WTC11 (cell line): ENCODE data around the gene CCM2L. TPM values are rescaled to one million over a fixed set of nuclear protein-coding genes. Genes with fewer than 3 reads are reported as not detected.

ENCODE experiments used
- CBFB ChIP-seq: sonication (generic); formaldehyde crosslinking; IDR thresholded peaks from 2 replicates; pipeline ENCODE4 v1.8.1; 2022; ENCODE audit warnings: mild to moderate bottlenecking, low read depth, missing genetic modification reagents
- CREB1 ChIP-seq: sonication (generic); formaldehyde crosslinking; IDR thresholded peaks from 2 replicates; pipeline ENCODE4 v1.8.0; 2023; ENCODE audit warnings: mild to moderate bottlenecking, missing genetic modification reagents
- FOXJ3 ChIP-seq: sonication (generic); formaldehyde crosslinking; IDR thresholded peaks from 2 replicates; pipeline ENCODE4 v1.9.0; 2021; ENCODE audit warnings: missing genetic modification reagents, mild to moderate bottlenecking, borderline replicate concordance
- FOXK1 ChIP-seq: sonication (generic); formaldehyde crosslinking; IDR thresholded peaks from 2 replicates; pipeline ENCODE4 v1.8.0; 2022; ENCODE audit warnings: mild to moderate bottlenecking, moderate library complexity, missing genetic modification reagents
- MXD4 ChIP-seq: fragments of 250-450 bp; sonication (Bioruptor Pico); IDR thresholded peaks from 2 replicates; pipeline ENCODE4 v1.8.0; 2021; ENCODE audit warnings: mild to moderate bottlenecking, moderate library complexity, borderline replicate concordance
- MYBL2 ChIP-seq: sonication (generic); formaldehyde crosslinking; IDR thresholded peaks from 2 replicates; pipeline ENCODE4 v1.8.1; 2023; ENCODE audit warnings: mild to moderate bottlenecking, moderate library complexity, missing genetic modification reagents
- NFATC4 ChIP-seq: fragments of 250-450 bp; sonication (Bioruptor Pico); IDR thresholded peaks from 2 replicates; pipeline ENCODE4 v1.9.0; 2021; ENCODE audit warnings: mild to moderate bottlenecking
- NFYB ChIP-seq: sonication (generic); formaldehyde crosslinking; conservative IDR thresholded peaks from 2 replicates; pipeline ENCODE4 v1.8.0; 2022; ENCODE audit warnings: low read depth, missing genetic modification reagents
- PRRX2 ChIP-seq: fragments of 250-450 bp; sonication (Bioruptor Pico); IDR thresholded peaks from 2 replicates; pipeline ENCODE4 v1.8.0; 2021; ENCODE audit warnings: mild to moderate bottlenecking
- RELA ChIP-seq: sonication (generic); formaldehyde crosslinking; IDR thresholded peaks from 2 replicates; pipeline ENCODE4 v1.8.1; 2022; ENCODE audit warnings: missing genetic modification reagents, mild to moderate bottlenecking, borderline replicate concordance
- SMAD4 ChIP-seq: sonication (generic); formaldehyde crosslinking; IDR thresholded peaks from 2 replicates; pipeline ENCODE4 v1.8.0; 2022; ENCODE audit warnings: mild to moderate bottlenecking, missing genetic modification reagents
- SOX15 ChIP-seq: fragments of 250-450 bp; sonication (Bioruptor Pico); IDR thresholded peaks from 2 replicates; pipeline ENCODE4 v1.9.0; 2021; ENCODE audit warnings: mild to moderate bottlenecking
- SP1 ChIP-seq: sonication (generic); formaldehyde crosslinking; conservative IDR thresholded peaks from 2 replicates; pipeline ENCODE4 v1.8.1; 2022; ENCODE audit warnings: missing genetic modification reagents
- TCF7 ChIP-seq: sonication (generic); formaldehyde crosslinking; IDR thresholded peaks from 2 replicates; pipeline ENCODE4 v1.8.0; 2022; ENCODE audit warnings: mild to moderate bottlenecking, low read depth, missing genetic modification reagents, moderate library complexity
- ZNF121 ChIP-seq: sonication (generic); formaldehyde crosslinking; IDR thresholded peaks from 2 replicates; pipeline ENCODE4 v1.8.0; 2023; ENCODE audit warnings: missing genetic modification reagents
- ZNF138 ChIP-seq: sonication (generic); formaldehyde crosslinking; conservative IDR thresholded peaks from 2 replicates; pipeline ENCODE4 v1.8.1; 2022; ENCODE audit warnings: mild to moderate bottlenecking, moderate library complexity, missing genetic modification reagents
- ZNF219 ChIP-seq: sonication (generic); formaldehyde crosslinking; IDR thresholded peaks from 2 replicates; pipeline ENCODE4 v1.8.0; 2023; ENCODE audit warnings: missing genetic modification reagents, mild to moderate bottlenecking, borderline replicate concordance
- ZNF396 ChIP-seq: fragments of 250-450 bp; sonication (Bioruptor Pico); IDR thresholded peaks from 2 replicates; pipeline ENCODE4 v1.8.0; 2021; ENCODE audit warnings: mild to moderate bottlenecking, moderate library complexity, borderline replicate concordance
- ZNF423 ChIP-seq: fragments of 250-450 bp; sonication (Bioruptor Pico); IDR thresholded peaks from 2 replicates; pipeline ENCODE4 v2.1.2; 2022; ENCODE audit warnings: mild to moderate bottlenecking, moderate library complexity
- total RNA-seq: library from RNA; stranded (reverse); gene quantifications from 3 replicates; pipeline ENCODE4 v1.2.3, GENCODE V29; 2021
- TF ChIP-seq, protein P1 (sequence below): fragments of 250-450 bp; sonication (Bioruptor Pico); conservative IDR thresholded peaks from 2 replicates; pipeline ENCODE4 v1.9.0; 2021; ENCODE audit warnings: mild to moderate bottlenecking
- TF ChIP-seq, protein P2 (sequence below): sonication (generic); formaldehyde crosslinking; IDR thresholded peaks from 2 replicates; pipeline ENCODE4 v1.8.1; 2022; ENCODE audit warnings: low read depth, mild to moderate bottlenecking, moderate library complexity, missing genetic modification reagents, borderline replicate concordance
- TF ChIP-seq, protein P3 (sequence below): sonication (generic); formaldehyde crosslinking; IDR thresholded peaks from 2 replicates; pipeline ENCODE4 v1.8.1; 2022; ENCODE audit warnings: low read depth, missing genetic modification reagents, borderline replicate concordance
- TF ChIP-seq, protein P4 (sequence below): sonication (generic); formaldehyde crosslinking; IDR thresholded peaks from 2 replicates; pipeline ENCODE4 v1.8.0; 2022; ENCODE audit warnings: missing genetic modification reagents
- TF ChIP-seq, protein P5 (sequence below): sonication (generic); formaldehyde crosslinking; IDR thresholded peaks from 2 replicates; pipeline ENCODE4 v1.8.1; 2023; ENCODE audit warnings: mild to moderate bottlenecking, missing genetic modification reagents, borderline replicate concordance
- TF ChIP-seq, protein P6 (sequence below): sonication (generic); formaldehyde crosslinking; IDR thresholded peaks from 2 replicates; pipeline ENCODE4 v1.8.0; 2022; ENCODE audit warnings: mild to moderate bottlenecking, missing genetic modification reagents

Gene CCM2L
- total RNA-seq, 1 experiment from 2014 or later = 7.8 TPM

DNA sequence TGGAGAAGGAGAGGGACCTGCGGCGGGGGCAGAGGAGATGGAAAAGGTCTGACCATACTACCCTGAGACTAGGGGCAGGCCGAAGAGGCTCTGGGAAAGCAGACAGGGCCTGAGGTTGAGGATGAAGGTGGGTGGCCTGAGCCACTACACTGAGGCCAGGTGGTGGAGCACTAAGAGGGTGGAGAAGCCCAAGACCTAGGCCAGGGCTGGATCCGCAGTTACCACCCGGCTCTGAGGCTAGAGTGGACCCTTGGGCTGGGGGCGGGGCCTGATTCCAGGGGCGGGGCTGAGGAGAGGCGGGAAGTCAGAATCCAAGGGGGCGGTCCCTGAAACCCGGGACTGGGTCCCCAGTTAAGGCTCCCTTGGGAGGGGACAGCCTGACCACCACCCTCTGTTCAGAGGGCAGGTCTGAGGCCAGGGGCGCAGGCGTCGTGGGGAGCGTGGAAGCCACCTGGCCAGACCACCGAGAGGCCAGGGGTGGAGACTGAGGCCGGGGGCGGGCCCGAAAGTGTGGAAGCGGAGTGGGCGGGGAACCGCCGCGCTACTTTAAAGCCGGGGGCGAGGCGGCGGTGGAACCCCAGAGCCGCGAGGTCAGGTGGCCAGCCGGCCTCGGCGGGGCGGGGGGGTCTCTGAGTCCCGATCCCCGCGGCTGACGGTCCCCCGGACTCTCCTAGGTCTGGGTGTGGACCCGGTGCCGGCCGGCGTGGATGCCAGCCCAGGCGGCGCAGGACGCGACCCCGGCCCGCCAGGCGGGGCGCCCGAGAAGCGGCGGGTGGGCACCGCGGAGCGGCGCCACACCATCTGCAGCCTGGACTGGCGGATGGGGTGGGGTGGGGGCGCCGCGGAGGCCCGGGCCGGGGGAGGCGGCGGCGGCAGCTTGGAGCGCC lies 8.3 kb downstream of the CCM2L start (continued):
- TF ChIP-seq, protein P1, sequence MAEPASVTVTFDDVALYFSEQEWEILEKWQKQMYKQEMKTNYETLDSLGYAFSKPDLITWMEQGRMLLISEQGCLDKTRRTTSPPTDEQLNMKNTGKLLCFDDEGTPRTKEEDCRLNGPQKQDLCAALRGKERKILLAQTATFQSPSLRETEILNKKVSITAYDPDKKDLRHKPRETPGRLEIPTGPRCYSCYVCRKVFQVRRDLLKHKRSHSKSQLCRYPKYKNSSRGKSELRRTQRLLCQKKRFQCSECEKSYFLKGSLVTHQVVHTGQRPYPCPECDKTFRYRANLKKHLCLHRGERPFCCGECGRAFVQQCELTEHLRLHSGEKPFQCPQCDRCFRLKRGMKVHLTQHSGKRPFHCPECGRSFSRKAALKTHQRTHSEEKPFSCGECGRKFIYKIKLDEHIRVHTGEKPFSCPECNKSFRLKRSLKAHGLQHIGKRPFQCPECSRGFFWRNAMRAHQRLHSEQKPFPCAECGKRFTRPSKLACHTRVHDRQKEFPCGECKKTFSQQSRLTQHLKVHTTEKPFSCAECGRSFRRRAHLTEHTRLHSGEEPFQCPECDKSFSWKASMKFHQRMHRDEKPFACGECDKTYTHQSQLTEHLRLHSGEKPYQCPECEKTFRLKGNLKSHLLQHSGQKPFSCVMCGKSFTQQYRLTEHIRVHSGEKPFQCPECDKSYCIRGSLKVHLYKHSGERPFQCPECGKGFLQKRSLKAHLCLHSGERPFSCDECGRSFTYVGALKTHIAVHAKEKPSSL = no peak
- TF ChIP-seq FOXK1 (CRISPR knock-in tag) = no peak; the same call in 1 of the 2 replicates
- no peak for TF ChIP-seq SOX15 (CRISPR knock-in tag)
- no peak for TF ChIP-seq TCF7 (CRISPR knock-in tag)
- no peak for TF ChIP-seq MXD4 (CRISPR knock-in tag)
- peak; percentile 86 for TF ChIP-seq ZNF423 (CRISPR knock-in tag)
- no peak for TF ChIP-seq CREB1 (CRISPR knock-in tag)
- no peak for TF ChIP-seq CBFB (CRISPR knock-in tag)
- no peak for TF ChIP-seq ZNF121
- TF ChIP-seq, protein P2, sequence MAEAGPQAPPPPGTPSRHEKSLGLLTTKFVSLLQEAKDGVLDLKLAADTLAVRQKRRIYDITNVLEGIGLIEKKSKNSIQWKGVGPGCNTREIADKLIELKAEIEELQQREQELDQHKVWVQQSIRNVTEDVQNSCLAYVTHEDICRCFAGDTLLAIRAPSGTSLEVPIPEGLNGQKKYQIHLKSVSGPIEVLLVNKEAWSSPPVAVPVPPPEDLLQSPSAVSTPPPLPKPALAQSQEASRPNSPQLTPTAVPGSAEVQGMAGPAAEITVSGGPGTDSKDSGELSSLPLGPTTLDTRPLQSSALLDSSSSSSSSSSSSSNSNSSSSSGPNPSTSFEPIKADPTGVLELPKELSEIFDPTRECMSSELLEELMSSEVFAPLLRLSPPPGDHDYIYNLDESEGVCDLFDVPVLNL (CRISPR knock-in tag) = no peak
- no peak for TF ChIP-seq SMAD4
- TF ChIP-seq FOXJ3 (CRISPR knock-in tag) = no peak
- peak; percentile 66 for TF ChIP-seq SP1 (CRISPR knock-in tag)
- no peak for TF ChIP-seq MYBL2 (CRISPR knock-in tag)
- TF ChIP-seq NFYB (CRISPR knock-in tag) = no peak
- TF ChIP-seq ZNF219 (CRISPR knock-in tag) = no peak
- TF ChIP-seq, protein P3, sequence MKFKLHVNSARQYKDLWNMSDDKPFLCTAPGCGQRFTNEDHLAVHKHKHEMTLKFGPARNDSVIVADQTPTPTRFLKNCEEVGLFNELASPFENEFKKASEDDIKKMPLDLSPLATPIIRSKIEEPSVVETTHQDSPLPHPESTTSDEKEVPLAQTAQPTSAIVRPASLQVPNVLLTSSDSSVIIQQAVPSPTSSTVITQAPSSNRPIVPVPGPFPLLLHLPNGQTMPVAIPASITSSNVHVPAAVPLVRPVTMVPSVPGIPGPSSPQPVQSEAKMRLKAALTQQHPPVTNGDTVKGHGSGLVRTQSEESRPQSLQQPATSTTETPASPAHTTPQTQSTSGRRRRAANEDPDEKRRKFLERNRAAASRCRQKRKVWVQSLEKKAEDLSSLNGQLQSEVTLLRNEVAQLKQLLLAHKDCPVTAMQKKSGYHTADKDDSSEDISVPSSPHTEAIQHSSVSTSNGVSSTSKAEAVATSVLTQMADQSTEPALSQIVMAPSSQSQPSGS (CRISPR knock-in tag) = no peak
- TF ChIP-seq, protein P4, sequence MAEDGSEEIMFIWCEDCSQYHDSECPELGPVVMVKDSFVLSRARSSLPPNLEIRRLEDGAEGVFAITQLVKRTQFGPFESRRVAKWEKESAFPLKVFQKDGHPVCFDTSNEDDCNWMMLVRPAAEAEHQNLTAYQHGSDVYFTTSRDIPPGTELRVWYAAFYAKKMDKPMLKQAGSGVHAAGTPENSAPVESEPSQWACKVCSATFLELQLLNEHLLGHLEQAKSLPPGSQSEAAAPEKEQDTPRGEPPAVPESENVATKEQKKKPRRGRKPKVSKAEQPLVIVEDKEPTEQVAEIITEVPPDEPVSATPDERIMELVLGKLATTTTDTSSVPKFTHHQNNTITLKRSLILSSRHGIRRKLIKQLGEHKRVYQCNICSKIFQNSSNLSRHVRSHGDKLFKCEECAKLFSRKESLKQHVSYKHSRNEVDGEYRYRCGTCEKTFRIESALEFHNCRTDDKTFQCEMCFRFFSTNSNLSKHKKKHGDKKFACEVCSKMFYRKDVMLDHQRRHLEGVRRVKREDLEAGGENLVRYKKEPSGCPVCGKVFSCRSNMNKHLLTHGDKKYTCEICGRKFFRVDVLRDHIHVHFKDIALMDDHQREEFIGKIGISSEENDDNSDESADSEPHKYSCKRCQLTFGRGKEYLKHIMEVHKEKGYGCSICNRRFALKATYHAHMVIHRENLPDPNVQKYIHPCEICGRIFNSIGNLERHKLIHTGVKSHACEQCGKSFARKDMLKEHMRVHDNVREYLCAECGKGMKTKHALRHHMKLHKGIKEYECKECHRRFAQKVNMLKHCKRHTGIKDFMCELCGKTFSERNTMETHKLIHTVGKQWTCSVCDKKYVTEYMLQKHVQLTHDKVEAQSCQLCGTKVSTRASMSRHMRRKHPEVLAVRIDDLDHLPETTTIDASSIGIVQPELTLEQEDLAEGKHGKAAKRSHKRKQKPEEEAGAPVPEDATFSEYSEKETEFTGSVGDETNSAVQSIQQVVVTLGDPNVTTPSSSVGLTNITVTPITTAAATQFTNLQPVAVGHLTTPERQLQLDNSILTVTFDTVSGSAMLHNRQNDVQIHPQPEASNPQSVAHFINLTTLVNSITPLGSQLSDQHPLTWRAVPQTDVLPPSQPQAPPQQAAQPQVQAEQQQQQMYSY (CRISPR knock-in tag) = peak; percentile 77
- TF ChIP-seq, protein P5, sequence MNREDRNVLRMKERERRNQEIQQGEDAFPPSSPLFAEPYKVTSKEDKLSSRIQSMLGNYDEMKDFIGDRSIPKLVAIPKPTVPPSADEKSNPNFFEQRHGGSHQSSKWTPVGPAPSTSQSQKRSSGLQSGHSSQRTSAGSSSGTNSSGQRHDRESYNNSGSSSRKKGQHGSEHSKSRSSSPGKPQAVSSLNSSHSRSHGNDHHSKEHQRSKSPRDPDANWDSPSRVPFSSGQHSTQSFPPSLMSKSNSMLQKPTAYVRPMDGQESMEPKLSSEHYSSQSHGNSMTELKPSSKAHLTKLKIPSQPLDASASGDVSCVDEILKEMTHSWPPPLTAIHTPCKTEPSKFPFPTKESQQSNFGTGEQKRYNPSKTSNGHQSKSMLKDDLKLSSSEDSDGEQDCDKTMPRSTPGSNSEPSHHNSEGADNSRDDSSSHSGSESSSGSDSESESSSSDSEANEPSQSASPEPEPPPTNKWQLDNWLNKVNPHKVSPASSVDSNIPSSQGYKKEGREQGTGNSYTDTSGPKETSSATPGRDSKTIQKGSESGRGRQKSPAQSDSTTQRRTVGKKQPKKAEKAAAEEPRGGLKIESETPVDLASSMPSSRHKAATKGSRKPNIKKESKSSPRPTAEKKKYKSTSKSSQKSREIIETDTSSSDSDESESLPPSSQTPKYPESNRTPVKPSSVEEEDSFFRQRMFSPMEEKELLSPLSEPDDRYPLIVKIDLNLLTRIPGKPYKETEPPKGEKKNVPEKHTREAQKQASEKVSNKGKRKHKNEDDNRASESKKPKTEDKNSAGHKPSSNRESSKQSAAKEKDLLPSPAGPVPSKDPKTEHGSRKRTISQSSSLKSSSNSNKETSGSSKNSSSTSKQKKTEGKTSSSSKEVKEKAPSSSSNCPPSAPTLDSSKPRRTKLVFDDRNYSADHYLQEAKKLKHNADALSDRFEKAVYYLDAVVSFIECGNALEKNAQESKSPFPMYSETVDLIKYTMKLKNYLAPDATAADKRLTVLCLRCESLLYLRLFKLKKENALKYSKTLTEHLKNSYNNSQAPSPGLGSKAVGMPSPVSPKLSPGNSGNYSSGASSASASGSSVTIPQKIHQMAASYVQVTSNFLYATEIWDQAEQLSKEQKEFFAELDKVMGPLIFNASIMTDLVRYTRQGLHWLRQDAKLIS (CRISPR knock-in tag) = no peak
- no peak for TF ChIP-seq ZNF138
- no peak for TF ChIP-seq RELA (CRISPR knock-in tag)
- no peak for TF ChIP-seq NFATC4 (CRISPR knock-in tag)
- no peak for TF ChIP-seq ZNF396 (CRISPR knock-in tag)
- no peak for TF ChIP-seq PRRX2 (CRISPR knock-in tag)
- TF ChIP-seq, protein P6, sequence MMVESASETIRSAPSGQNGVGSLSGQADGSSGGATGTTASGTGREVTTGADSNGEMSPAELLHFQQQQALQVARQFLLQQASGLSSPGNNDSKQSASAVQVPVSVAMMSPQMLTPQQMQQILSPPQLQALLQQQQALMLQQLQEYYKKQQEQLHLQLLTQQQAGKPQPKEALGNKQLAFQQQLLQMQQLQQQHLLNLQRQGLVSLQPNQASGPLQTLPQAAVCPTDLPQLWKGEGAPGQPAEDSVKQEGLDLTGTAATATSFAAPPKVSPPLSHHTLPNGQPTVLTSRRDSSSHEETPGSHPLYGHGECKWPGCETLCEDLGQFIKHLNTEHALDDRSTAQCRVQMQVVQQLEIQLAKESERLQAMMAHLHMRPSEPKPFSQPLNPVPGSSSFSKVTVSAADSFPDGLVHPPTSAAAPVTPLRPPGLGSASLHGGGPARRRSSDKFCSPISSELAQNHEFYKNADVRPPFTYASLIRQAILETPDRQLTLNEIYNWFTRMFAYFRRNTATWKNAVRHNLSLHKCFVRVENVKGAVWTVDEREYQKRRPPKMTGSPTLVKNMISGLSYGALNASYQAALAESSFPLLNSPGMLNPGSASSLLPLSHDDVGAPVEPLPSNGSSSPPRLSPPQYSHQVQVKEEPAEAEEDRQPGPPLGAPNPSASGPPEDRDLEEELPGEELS (CRISPR knock-in tag) = 0 out of 2 replicates have a peak, but pooled peaks have one; percentile 33
